NB4 (cell line): Measurements from ENCODE around the gene UBE2D3.
A peak's percentile ranks its signal among the peaks of the same experiment; 100 is the strongest.

Source experiments
- DNase-seq: peaks from one replicate; pipeline ENCODE4 v3.0.0; 2010; ENCODE audit warnings: low read depth
- H3K4me3 ChIP-seq: one replicate; pipeline ENCODE4 v1.5.1; 2011; ENCODE audit warnings: mild to moderate bottlenecking, low read depth, low read length, moderate library complexity
- MYC ChIP-seq: IDR thresholded peaks from 2 replicates; pipeline ENCODE4 v1.6.1; 2011; ENCODE audit warnings: low read depth, low read length
- POLR2A ChIP-seq: IDR thresholded peaks from 2 replicates; pipeline ENCODE4 v1.6.1; 2011; ENCODE audit warnings: mild to moderate bottlenecking; ENCODE audit not compliant: insufficient read length; ENCODE audit errors: extremely low read depth
- TF ChIP-seq, protein P1 (sequence below): IDR thresholded peaks from 2 replicates; pipeline ENCODE4 v1.6.1; 2011; ENCODE audit warnings: low read depth, low read length
- TF ChIP-seq, protein P2 (sequence below): IDR thresholded peaks from one replicate; pipeline ENCODE4 v1.5.1; 2012; ENCODE audit warnings: low read depth, low read length

UBE2D3 gene

DNA sequence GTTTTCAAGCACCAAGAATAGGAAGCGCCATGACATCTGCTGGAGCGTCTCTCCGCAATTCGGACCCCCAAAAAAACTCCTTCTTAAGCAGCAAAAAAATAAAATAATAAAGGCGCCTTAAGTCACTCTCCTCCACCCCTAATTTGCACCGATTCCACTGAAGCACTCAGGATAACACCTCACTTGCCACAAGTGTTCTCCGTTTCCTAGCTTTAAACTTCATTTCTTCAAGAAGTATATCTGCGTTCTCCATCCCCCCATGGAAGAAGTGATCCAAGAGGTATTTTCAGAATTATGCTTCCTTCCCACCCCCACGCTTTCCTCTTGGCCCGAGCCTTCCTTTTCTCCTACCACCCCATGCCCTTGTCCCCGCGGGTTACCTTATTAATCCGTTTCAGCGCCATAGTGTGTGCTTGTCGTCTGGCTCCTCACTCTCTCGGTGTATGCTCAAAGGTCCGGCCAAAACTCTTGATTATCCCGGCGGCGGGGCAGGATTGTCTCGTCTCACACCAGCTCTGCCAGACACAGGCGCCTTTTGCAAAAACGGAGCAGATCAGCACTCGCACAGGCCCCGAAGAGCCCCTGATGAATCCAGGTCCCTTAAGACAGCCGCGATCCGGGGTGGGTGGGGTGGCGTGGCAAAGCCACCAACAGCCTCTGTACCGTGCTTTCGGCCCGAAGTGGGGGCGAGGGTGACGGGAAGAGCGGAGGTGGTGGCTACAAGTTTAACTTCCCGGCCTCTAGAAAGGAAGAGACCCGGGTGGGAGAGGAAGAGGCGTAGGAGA is 1.1 kb downstream of the UBE2D3 start:
- TF ChIP-seq, protein P1, sequence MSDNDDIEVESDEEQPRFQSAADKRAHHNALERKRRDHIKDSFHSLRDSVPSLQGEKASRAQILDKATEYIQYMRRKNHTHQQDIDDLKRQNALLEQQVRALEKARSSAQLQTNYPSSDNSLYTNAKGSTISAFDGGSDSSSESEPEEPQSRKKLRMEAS, result no peak
- TF ChIP-seq, protein P2, sequence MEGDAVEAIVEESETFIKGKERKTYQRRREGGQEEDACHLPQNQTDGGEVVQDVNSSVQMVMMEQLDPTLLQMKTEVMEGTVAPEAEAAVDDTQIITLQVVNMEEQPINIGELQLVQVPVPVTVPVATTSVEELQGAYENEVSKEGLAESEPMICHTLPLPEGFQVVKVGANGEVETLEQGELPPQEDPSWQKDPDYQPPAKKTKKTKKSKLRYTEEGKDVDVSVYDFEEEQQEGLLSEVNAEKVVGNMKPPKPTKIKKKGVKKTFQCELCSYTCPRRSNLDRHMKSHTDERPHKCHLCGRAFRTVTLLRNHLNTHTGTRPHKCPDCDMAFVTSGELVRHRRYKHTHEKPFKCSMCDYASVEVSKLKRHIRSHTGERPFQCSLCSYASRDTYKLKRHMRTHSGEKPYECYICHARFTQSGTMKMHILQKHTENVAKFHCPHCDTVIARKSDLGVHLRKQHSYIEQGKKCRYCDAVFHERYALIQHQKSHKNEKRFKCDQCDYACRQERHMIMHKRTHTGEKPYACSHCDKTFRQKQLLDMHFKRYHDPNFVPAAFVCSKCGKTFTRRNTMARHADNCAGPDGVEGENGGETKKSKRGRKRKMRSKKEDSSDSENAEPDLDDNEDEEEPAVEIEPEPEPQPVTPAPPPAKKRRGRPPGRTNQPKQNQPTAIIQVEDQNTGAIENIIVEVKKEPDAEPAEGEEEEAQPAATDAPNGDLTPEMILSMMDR, result no peak
- TF ChIP-seq POLR2A (no peak), MYC (no peak)
- peak overlapping the region; percentile 98 for H3K4me3 ChIP-seq
- no peak for DNase-seq

GRCh38 chr4:102825261-102826091 is 1.9 kb downstream of the UBE2D3 start:
- TF ChIP-seq, protein P1, result no peak
- TF ChIP-seq, protein P2, result no peak
- no peak for TF ChIP-seq MYC
- TF ChIP-seq POLR2A, result no peak
- DNase-seq, result peak; percentile 81
- H3K4me3 ChIP-seq, result peak overlapping the region; percentile 98

GRCh38 chr4:102824398-102824797 is 3.0 kb downstream of the UBE2D3 start:
- no peak for DNase-seq
- no peak for TF ChIP-seq POLR2A
- TF ChIP-seq, protein P1, result no peak
- TF ChIP-seq, protein P2, result no peak
- H3K4me3 ChIP-seq, result peak overlapping the region; percentile 98

- H3K4me3 ChIP-seq, result peak overlapping the region; percentile 98
- TF ChIP-seq, protein P2, result no peak
- no peak for TF ChIP-seq MYC
- TF ChIP-seq POLR2A, result no peak
- TF ChIP-seq, protein P1, result no peak
- DNase-seq, result no peak
These were observed 3.5 kb downstream of the UBE2D3 start for GRCh38 chr4:102823897-102824296.

DNA sequence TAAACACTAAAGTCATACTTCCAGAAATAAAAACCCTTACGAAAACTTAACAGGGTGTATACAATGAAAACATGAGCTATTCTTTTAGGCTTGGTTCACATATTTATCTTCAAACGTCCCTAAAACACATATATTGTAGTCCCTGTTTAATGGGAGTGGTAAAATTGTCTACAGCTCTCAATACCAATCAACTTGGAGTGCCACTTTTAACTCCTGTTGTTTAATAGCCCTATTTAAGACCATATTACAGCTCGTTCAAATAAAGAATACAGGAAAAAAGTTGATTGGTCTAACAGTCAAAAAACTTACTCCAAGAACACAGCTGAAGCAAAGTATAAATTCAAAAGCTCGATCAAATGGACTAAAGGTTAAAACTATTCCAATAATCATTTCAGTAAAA is 3.9 kb downstream of the UBE2D3 start:
- no peak for DNase-seq
- H3K4me3 ChIP-seq, result peak overlapping the region; percentile 98
- TF ChIP-seq, protein P2, result no peak
- TF ChIP-seq POLR2A (no peak), MYC (no peak)
- TF ChIP-seq, protein P1, result no peak
